SK-N-MC (cell line): ENCODE results near the gene R3HDM2.

ENCODE experiments used
- DNase-seq: peaks from one replicate; pipeline ENCODE4 v3.0.0-alpha.2; 2011; ENCODE audit warnings: low read depth, low spot score
- H3K27ac ChIP-seq: fragments of 200-600 bp; sonication (generic); 2 replicates; pipeline ENCODE4 v1.5.1; 2016; ENCODE audit warnings: mixed run types
- H3K36me3 ChIP-seq: fragments of 200-600 bp; sonication (generic); 2 replicates; pipeline ENCODE4 v1.6.1; 2017; ENCODE audit warnings: antibody characterized with exemption, low read length, mixed read lengths; ENCODE audit not compliant: insufficient read depth
- H3K4me3 ChIP-seq: fragments of 200-600 bp; sonication (generic); 2 replicates; pipeline ENCODE4 v1.5.1; 2016
- H3K9ac ChIP-seq: fragments of 200-600 bp; sonication (generic); 2 replicates; pipeline ENCODE4 v1.8.0; 2017; ENCODE audit warnings: mixed run types, mixed read lengths; ENCODE audit not compliant: insufficient read length
- H3K9me3 ChIP-seq: fragments of 200-600 bp; sonication (generic); 2 replicates; pipeline ENCODE4 v1.6.1; 2017; ENCODE audit warnings: low read depth, mild to moderate bottlenecking, antibody characterized with exemption, low read length, moderate library complexity, mixed read lengths
- EZH2 ChIP-seq: fragments of 200-600 bp; sonication (generic); IDR thresholded peaks from one replicate; pipeline ENCODE4 v1.6.1; 2017; ENCODE audit warnings: antibody characterized with exemption
- FOXP2 ChIP-seq: optimal IDR thresholded peaks from 2 replicates; pipeline ENCODE3; 2011; ENCODE audit warnings: mild to moderate bottlenecking, moderate library complexity; ENCODE audit not compliant: insufficient read depth; ENCODE audit errors: extremely low read length, control extremely low read depth
- POLR2AphosphoS5 ChIP-seq: IDR thresholded peaks from 2 replicates; pipeline ENCODE4 v1.6.1; 2012; ENCODE audit warnings: mild to moderate bottlenecking, low read depth, low read length, borderline replicate concordance

R3HDM2 gene

DNA sequence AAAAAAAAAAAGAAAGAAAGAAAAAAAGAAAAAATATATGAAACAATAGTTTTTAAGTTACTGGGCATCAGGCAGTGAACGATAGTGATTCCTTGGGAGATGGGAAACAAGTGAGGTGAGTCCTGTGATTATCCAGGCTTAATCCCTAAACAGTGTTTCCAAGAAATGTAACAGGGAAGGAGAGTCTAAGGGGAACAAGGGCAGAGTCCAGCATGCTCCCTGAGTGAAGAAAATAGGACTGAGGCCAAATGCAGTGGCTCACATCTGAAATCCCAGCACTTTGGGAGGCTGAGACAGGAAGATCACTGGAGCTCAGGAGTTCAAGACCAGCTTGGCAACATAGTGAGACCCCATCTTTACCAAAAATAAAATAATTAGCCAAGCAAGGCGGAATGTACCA lies 40.7 kb downstream of the R3HDM2 start:
- no peak overlapping the region for H3K4me3 ChIP-seq
- DNase-seq, result no peak
- no peak for TF ChIP-seq EZH2
- no peak for TF ChIP-seq POLR2AphosphoS5
- no peak for TF ChIP-seq FOXP2
- H3K9me3 ChIP-seq, result no peaks in the 10 kb centered on the region
- H3K9ac ChIP-seq, result no peak overlapping the region
- H3K27ac ChIP-seq, result no peak overlapping the region
- peaks cover 20% of the 10 kb centered on the region for H3K36me3 ChIP-seq

DNA sequence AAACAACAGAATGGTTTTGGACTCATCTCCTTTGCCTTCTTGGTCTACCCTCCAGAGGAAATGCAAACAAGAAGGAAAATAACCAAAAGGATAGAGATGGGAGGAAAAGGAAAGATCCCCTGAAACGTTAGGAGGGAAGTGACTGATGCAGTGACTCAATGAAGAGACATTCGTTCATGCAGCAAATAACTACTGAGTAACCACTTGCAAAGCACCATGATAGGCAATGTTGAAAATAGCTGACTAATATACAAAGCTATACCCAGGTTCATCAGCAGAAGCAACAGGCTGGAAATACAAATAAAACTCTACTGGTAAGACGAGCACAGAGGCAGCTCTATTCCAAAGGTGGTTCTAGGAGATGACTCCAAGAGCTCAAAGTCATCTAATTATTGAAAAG lies 41.8 kb downstream of the R3HDM2 start:
- Histone ChIP-seq H3K27ac (no peak overlapping the region), H3K9me3 (no peaks in the 10 kb centered on the region), H3K9ac (no peak overlapping the region), H3K4me3 (no peak overlapping the region), H3K36me3 (peaks cover 10% of the 10 kb centered on the region)
- DNase-seq, result no peak
- TF ChIP-seq EZH2, result no peak
- TF ChIP-seq POLR2AphosphoS5, result no peak

DNA sequence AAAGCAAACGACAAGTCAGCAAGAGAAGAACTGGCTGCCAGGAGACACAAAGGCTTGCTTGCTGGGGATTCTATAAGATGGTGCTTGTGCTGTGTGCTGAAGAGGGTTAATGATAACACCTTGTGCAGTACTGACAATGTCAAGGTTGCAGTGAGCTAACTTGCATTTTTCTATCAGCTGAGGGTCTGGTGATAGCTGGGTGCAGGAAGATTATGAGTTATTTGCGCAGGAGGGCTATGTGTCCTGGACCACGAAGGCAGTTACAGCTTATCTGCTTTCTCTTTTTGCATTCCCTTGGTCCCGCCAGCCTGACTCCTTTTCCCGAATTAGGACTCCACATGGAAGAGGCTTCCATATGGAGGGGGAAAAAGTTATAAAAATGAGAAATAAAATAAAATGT lies 42.4 kb downstream of the R3HDM2 start:
- H3K9ac ChIP-seq, result no peak overlapping the region
- peaks cover 5% of the 10 kb centered on the region for H3K36me3 ChIP-seq
- H3K9me3 ChIP-seq, result no peaks in the 10 kb centered on the region
- no peak overlapping the region for H3K27ac ChIP-seq
- H3K4me3 ChIP-seq, result no peak overlapping the region
- DNase-seq, result no peak
- TF ChIP-seq FOXP2 (no peak), EZH2 (no peak), POLR2AphosphoS5 (no peak)

DNA sequence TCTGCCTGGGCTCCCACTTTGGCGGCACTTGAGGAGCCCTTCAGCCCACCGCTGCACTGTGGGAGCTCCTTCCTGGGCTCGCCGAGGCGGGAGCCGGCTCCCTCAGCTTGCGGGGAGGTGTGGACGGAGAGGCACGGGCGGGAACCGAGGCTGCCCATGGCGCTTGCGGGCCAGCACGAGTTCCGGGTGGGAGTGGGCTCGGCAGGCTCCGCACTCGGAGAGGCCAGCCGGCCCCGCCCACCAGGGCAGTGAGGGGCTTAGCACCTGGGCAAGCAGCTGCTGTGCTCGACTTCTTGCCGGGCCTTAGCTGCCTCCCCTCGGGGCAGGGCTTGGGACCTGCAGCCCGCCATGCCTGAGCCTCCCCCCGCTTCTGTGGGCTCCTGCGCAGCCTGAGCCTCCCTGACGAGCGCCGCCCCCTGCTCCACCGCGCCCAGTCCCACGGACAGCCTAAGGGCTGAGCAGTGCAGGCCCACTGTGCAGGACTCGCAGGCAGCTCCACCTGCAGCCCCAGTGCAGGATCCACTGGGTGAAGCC lies 44.6 kb downstream of the R3HDM2 start:
- no peak overlapping the region for H3K9ac ChIP-seq
- no peak for TF ChIP-seq POLR2AphosphoS5
- no peak for TF ChIP-seq FOXP2
- TF ChIP-seq EZH2, result no peak
- H3K4me3 ChIP-seq, result no peak overlapping the region
- DNase-seq, result no peak
- no peak overlapping the region for H3K27ac ChIP-seq
- no peaks in the 10 kb centered on the region for H3K9me3 ChIP-seq
- no peaks in the 10 kb centered on the region; the same call in 1 of the 2 replicates for H3K36me3 ChIP-seq

DNA sequence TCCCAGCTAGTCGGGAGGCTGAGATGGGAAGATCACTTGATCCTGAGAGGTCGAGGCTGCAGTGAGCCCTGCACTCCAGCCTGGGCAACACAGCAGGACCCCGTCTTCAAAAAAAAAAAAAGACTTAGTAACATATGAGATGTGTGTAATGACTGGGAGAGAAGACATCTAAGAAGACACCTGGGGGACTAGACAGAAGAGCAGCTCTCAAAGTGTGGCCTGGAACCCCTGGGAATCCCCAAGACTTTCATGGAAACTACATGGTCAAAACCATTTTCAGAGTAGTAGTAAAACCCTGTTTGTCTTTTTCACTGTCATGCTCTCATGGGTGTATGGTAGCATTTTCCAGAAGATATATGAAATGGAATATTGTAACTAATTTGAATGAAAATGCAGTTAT lies 45.3 kb downstream of the R3HDM2 start:
- Histone ChIP-seq H3K9ac (no peak overlapping the region), H3K9me3 (no peaks in the 10 kb centered on the region), H3K27ac (no peak overlapping the region), H3K36me3 (no peaks in the 10 kb centered on the region; the same call in 1 of the 2 replicates), H3K4me3 (no peak overlapping the region)
- no peak for DNase-seq
- TF ChIP-seq EZH2, result no peak
- TF ChIP-seq FOXP2, result no peak
- TF ChIP-seq POLR2AphosphoS5, result no peak

DNA sequence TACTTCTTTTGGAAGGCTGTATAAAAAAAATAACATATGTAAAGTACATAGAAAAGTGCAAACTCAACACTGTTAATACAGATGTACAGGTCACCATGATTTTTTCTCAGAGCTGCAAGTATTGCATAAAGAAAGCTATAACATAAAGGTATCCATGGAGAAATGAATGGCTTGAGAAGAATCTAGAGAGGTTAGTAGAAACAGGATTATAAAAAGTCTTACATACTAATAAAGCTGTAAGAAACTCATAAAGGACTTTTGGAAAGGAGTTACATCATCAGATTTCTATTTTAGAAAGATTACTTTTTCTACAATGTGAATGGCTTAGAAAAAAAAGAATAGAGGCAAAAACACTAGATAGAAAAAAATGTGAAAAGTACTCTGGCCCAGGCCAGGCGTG lies 46.4 kb downstream of the R3HDM2 start:
- H3K27ac ChIP-seq, result peak overlapping the region; percentile 71
- no peak overlapping the region for H3K4me3 ChIP-seq
- TF ChIP-seq POLR2AphosphoS5, result no peak
- no peak for TF ChIP-seq FOXP2
- no peak for TF ChIP-seq EZH2
- H3K9ac ChIP-seq, result no peak overlapping the region
- no peaks in the 10 kb centered on the region; the same call in 1 of the 2 replicates for H3K36me3 ChIP-seq
- no peak for DNase-seq
- H3K9me3 ChIP-seq, result no peaks in the 10 kb centered on the region

DNA sequence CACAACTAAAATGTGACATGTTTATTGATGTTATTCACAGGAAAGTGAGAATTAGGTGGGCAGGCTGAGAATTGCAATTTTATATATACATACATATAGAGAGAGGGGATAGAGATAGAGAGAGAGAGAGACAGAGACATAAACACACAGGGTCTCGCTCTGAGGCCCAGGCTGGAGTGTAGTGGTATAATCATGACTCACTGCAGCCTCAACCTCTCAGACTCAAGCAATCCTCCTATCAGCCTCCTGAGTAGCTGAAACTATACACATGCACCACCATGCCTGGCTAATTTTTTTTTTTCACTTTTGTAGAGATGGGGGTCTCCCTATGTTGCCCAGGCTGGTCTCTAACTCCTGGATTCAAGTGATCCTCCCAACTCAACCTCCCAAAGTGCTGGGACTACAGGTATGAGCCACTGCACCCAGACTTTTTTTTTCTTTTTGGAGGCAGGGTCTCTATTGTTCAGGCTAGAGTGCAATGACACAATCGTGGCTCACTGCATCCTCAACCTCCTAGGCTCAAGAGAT lies 49.1 kb downstream of the R3HDM2 start:
- no peak for DNase-seq
- Histone ChIP-seq H3K4me3 (no peak overlapping the region), H3K27ac (no peak overlapping the region), H3K9me3 (no peaks in the 10 kb centered on the region), H3K36me3 (no peaks in the 10 kb centered on the region; the same call in 1 of the 2 replicates), H3K9ac (no peak overlapping the region)
- TF ChIP-seq FOXP2, result no peak
- TF ChIP-seq EZH2, result no peak
- no peak for TF ChIP-seq POLR2AphosphoS5

DNA sequence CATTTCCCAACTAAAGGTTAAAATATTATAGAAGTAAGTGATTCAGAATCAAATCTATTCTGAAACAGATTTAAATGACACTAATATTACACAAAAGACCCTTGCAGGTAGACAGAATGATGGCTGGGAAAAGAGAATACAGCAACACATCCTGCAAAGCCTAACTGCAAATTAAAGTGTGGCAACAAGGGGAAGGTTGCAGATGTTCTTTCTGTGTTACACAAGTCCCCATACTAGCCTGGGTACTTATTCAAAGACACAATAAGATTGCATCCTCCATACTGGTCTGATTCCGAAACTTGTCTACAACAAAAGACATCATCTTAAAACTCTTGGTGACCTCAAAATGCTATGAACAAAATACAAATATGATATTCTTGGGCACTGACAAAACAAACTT lies 50.5 kb downstream of the R3HDM2 start:
- no peak for TF ChIP-seq EZH2
- TF ChIP-seq POLR2AphosphoS5, result no peak
- no peak for TF ChIP-seq FOXP2
- H3K9me3 ChIP-seq, result no peaks in the 10 kb centered on the region
- no peaks in the 10 kb centered on the region for H3K36me3 ChIP-seq
- no peak overlapping the region for H3K4me3 ChIP-seq
- no peak for DNase-seq
- 0 out of 2 replicates have a peak overlapping the region, but pooled peaks have one; percentile 17 for H3K27ac ChIP-seq
- no peak overlapping the region for H3K9ac ChIP-seq

DNA sequence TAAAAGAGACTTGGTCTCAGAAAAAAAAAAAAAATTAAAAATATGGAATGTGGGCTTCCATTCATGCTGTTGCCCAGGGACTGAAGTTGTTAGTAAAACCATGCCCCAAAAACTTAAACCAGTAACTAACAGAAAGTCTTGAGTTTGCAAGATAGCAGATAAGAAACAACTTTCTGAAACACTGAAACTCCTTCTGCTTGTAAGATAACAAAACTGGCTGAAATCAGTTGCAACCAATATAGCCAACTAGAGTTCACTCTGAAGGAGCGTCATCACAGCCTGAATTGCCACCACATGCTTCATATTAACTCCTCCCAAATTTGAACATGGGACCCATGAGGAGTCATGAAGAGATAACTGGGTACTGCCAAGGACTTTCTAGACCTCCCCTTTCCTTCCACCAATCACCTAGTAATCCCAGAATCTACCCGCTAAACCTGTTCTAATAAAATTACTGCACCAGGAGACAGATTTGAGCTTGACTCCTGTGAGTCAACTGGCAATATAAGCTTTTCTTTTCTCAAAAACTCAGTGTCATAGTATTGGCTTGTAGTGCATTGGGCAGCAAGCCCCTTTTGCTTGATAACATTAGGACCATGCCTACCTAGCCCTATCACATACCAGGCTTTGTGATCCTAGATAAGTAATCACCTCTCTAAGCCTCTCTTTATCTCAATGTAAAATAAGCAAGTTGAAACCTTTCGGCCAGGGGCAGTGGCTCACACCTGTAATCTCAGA lies 53.6 kb downstream of the R3HDM2 start:
- DNase-seq, result no peak
- H3K27ac ChIP-seq, result no peak overlapping the region
- H3K36me3 ChIP-seq, result no peaks in the 10 kb centered on the region
- no peaks in the 10 kb centered on the region for H3K9me3 ChIP-seq
- no peak overlapping the region for H3K9ac ChIP-seq
- H3K4me3 ChIP-seq, result no peak overlapping the region
- no peak for TF ChIP-seq FOXP2
- TF ChIP-seq POLR2AphosphoS5, result no peak
- TF ChIP-seq EZH2, result no peak
